B cell (primary cell): Measurements from ENCODE around the gene CPSF4L. TPM values are rescaled to one million over a fixed set of nuclear protein-coding genes. Genes with fewer than 3 reads are reported as not detected.
"Not testable (repeated sequence)": the region's sequence is repeated elsewhere in the genome, so short reads cannot be mapped to it uniquely, and the experiment has no call there.

Experiments
- ATAC-seq: fragments of 200-7000 bp; cut with Tn5 transposase; one replicate; pipeline ENCODE4 v1.10.0; 2021; ENCODE audit warnings: low read depth, mild to moderate bottlenecking, moderate number of reproducible peaks, moderate library complexity
- CTCF ChIA-PET: fragments of 350-600 bp; sonication (Branson Sonifier 250); formaldehyde crosslinking; loops from one replicate; lab custom pipeline; 2021; ENCODE audit warnings: antibody characterized with exemption, inconsistent platforms; lab: Charles Lee
- POLR2A ChIA-PET: fragments of 350-600 bp; sonication (Branson Sonifier 250); formaldehyde crosslinking; loops from one replicate; lab custom pipeline; 2021; ENCODE audit warnings: antibody characterized with exemption; lab: Charles Lee
- DNase-seq: peaks from one replicate; pipeline ENCODE4 v3.0.0; 2013
- H2AFZ ChIP-seq: 2 replicates; pipeline ENCODE4 v1.6.1; 2012; ENCODE audit warnings: mild to moderate bottlenecking, low read depth, low read length; ENCODE audit not compliant: insufficient read depth, poor library complexity, severe bottlenecking
- H3K27ac ChIP-seq, 2 donors: 1 replicate in 1 of 2; 2 replicates in 1 of 2; pipeline ENCODE4 v1.5.1; 2012 to 2013; ENCODE audit warnings: low read length in 2 of 2, mild to moderate bottlenecking in 2 of 2, moderate library complexity in 1 of 2
- H3K27me3 ChIP-seq, 4 experiments: fragments of 200-600 bp in 1 of 4; sonication (generic) in 1 of 4; replicated peaks in 1 of 4; 1 replicate in 2 of 4; 2 replicates in 2 of 4; pipeline versions ENCODE4 v1.6.1 to v1.7.0; 2013 to 2016; ENCODE audit warnings: low read length in 3 of 4, mild to moderate bottlenecking in 2 of 4, mixed read lengths in 1 of 4, moderate library complexity in 1 of 4; ENCODE audit not compliant: insufficient read depth in 4 of 4, control insufficient read depth in 3 of 4; ENCODE audit errors: control extremely low read depth in 1 of 4
- H3K36me3 ChIP-seq, 2 experiments: replicated peaks in 1 of 2; 1 replicate in 1 of 2; 2 replicates in 1 of 2; pipeline versions ENCODE4 v1.6.1 to v1.7.1; 2013; ENCODE audit warnings: low read length in 1 of 2; ENCODE audit not compliant: insufficient read depth in 2 of 2, control insufficient read depth in 1 of 2; ENCODE audit errors: control extremely low read depth in 1 of 2, extremely low read depth in 1 of 2
- H3K4me1 ChIP-seq, 2 donors: fragments of 200-600 bp in 1 of 2; sonication (generic) in 1 of 2; 1 replicate in 1 of 2; 2 replicates in 1 of 2; pipeline versions ENCODE4 v1.5.1 to v1.6.1; 2013 to 2017; ENCODE audit warnings: low read length in 2 of 2; ENCODE audit not compliant: control insufficient read depth in 2 of 2, insufficient read depth in 2 of 2
- H3K4me2 ChIP-seq: replicated peaks from 2 replicates; pipeline ENCODE3; 2012; ENCODE audit warnings: mild to moderate bottlenecking, low read depth, low read length; ENCODE audit not compliant: poor library complexity, severe bottlenecking
- H3K4me3 ChIP-seq, 5 experiments: fragments of 200-600 bp in 1 of 5; sonication (generic) in 1 of 5; 1 replicate in 3 of 5; 2 replicates in 2 of 5; pipeline versions ENCODE4 v1.5.1 to v1.7.0; 2011 to 2016; ENCODE audit warnings: low read length in 4 of 5, mild to moderate bottlenecking in 4 of 5, low read depth in 2 of 5, control low read depth in 1 of 5, moderate library complexity in 1 of 5; ENCODE audit not compliant: insufficient read depth in 1 of 5; ENCODE audit errors: control extremely low read depth in 1 of 5, extremely low read depth in 1 of 5
- H3K79me2 ChIP-seq: fragments of 200-600 bp; sonication (generic); one replicate; pipeline ENCODE4 v1.6.0; 2016; ENCODE audit warnings: low read length; ENCODE audit not compliant: control insufficient read depth, insufficient read depth
- H3K9ac ChIP-seq: fragments of 200-600 bp; sonication (generic); 2 replicates; pipeline ENCODE4 v1.6.1; 2017; ENCODE audit warnings: mild to moderate bottlenecking, low read length, moderate library complexity
- H3K9me3 ChIP-seq, 3 donors: one replicate each; pipeline versions ENCODE4 v1.6.1 to v1.7.1; 2013; ENCODE audit warnings: low read length in 2 of 3; ENCODE audit not compliant: control insufficient read depth in 2 of 3, insufficient read depth in 1 of 3; ENCODE audit errors: control extremely low read depth in 1 of 3
- H4K20me1 ChIP-seq: 2 replicates; pipeline ENCODE4 v1.6.0; 2012; ENCODE audit warnings: mild to moderate bottlenecking, low read length; ENCODE audit not compliant: insufficient read depth, control insufficient read depth, poor library complexity, severe bottlenecking
- H3K27ac Mint-ChIP-seq: one replicate; pipeline ENCODE4 v1.8.0; 2021; ENCODE audit warnings: mixed read lengths
- H3K27me3 Mint-ChIP-seq: one replicate; pipeline ENCODE4 v1.8.0; 2021; ENCODE audit warnings: mixed read lengths
- H3K4me1 Mint-ChIP-seq: one replicate; pipeline ENCODE4 v1.8.0; 2021; ENCODE audit warnings: mixed read lengths
- H3K4me3 Mint-ChIP-seq: one replicate; pipeline ENCODE4 v1.8.0; 2021; ENCODE audit warnings: mixed read lengths
- H3K9me3 Mint-ChIP-seq: one replicate; pipeline ENCODE4 v1.8.0; 2022; ENCODE audit warnings: mixed read lengths; ENCODE audit not compliant: insufficient read depth
- CTCF ChIP-seq: fragments of 200-600 bp; IDR thresholded peaks from one replicate; pipeline ENCODE4 v1.8.0; 2022; ENCODE audit warnings: antibody characterized with exemption, mild to moderate bottlenecking
- EZH2 ChIP-seq: IDR thresholded peaks from 2 replicates; pipeline ENCODE4 v1.6.1; 2012; ENCODE audit warnings: borderline replicate concordance, low read depth, mild to moderate bottlenecking, moderate library complexity, low read length; ENCODE audit not compliant: insufficient read depth, poor library complexity, severe bottlenecking
- WGBS: methylation state at CpG from one replicate; pipeline ENCODE4 v1.1.5; 2013; ENCODE audit warnings: missing lambda C conversion rate; ENCODE audit not compliant: insufficient coverage; 5-methylcytosine and 5-hydroxymethylcytosine counted together
- intact Hi-C: fragments of 100-400 bp; cut with micrococcal nuclease; formaldehyde crosslinking; loops from one replicate; pipeline ENCODE4 v1.10.0; 2022
- polyA plus RNA-seq: library from polyadenylated mRNA; depleted of rRNA; stranded (reverse); fragments of >200 nt; gene quantifications from 2 replicates; pipeline ENCODE4 v1.2.3, GENCODE V29; 2012
- total RNA-seq, 2 donors: library from RNA; stranded (reverse); fragments of 120-200 nt in 1 of 2; gene quantifications; 1 replicate in 1 of 2; 2 replicates in 1 of 2; pipeline versions ENCODE4 v1.2.3 to v1.2.4, GENCODE V29; 2013 to 2022

Gene CPSF4L
- total and polyA plus RNA-seq, 2 donors (not counting 1 experiment from before 2014, with no cell fraction given) = not detected

GRCh38 chr17:73265646-73266640 lies 4.3 kb upstream of the CPSF4L start:
- no peak for TF ChIP-seq CTCF
- no peak for TF ChIP-seq EZH2
- no peak overlapping the region for H3K27ac Mint-ChIP-seq

GRCh38 chr17:73264448-73264847 lies 2.8 kb upstream of the CPSF4L start:
- H3K9me3 ChIP-seq, H3K27me3 Mint-ChIP-seq, H2AFZ ChIP-seq, POLR2A ChIA-PET, intact Hi-C loops, H3K4me3 Mint-ChIP-seq, H3K27ac Mint-ChIP-seq, CTCF ChIA-PET, H3K4me1 ChIP-seq, DNase-seq, H3K4me2 ChIP-seq, H3K9ac ChIP-seq, H3K27me3 ChIP-seq, H3K4me1 Mint-ChIP-seq, H3K9me3 Mint-ChIP-seq, H3K27ac ChIP-seq, H3K79me2 ChIP-seq, H3K36me3 ChIP-seq, ATAC-seq, H4K20me1 ChIP-seq, H3K4me3 ChIP-seq: not testable (repeated sequence)
- 92% methylated on average over 2 of the region's 2 CpGs for whole genome bisulfite sequencing

More at GRCh38 chr17:73265646-73266640, 4.3 kb upstream of the CPSF4L start:
- H3K4me3 Mint-ChIP-seq = no peak overlapping the region
- no peak overlapping the region for H3K9ac ChIP-seq
- H3K36me3 ChIP-seq = no peaks in the 10 kb centered on the region
- H4K20me1 ChIP-seq = no peaks in the 10 kb centered on the region
- ChIA-PET POLR2A (interaction anchor here (0.7 kb wide), 1 partner anchor 98 kb away, joined by 11 read pairs; no protein-coding TSS in a partner anchor), CTCF (interaction anchor here (0.8 to 1.0 kb wide), 3 partner anchors 8 to 104 kb away, joined by 3 read pairs; no protein-coding TSS in a partner anchor)
- H3K9me3 ChIP-seq = peaks cover 0 to 5% (median 0%) of the 10 kb centered on the region in 3 donors
- H3K4me3 ChIP-seq = no peak overlapping the region
- H3K27ac ChIP-seq = no peak overlapping the region
- peaks cover 3% of the 10 kb centered on the region for H3K4me1 Mint-ChIP-seq
- intact Hi-C loops = no loop called here
- no peaks in the 10 kb centered on the region for H3K79me2 ChIP-seq
- H2AFZ ChIP-seq = no peak overlapping the region
- H3K27me3 ChIP-seq = no peaks in the 10 kb centered on the region
- H3K9me3 Mint-ChIP-seq = no peaks in the 10 kb centered on the region
- WGBS = 91% methylated on average over 21 of the region's 24 CpGs
- ATAC-seq (no peak), DNase-seq (no peak)
- H3K27me3 Mint-ChIP-seq = no peaks in the 10 kb centered on the region
- H3K4me2 ChIP-seq = no peak overlapping the region
- H3K4me1 ChIP-seq = peaks cover 0 to 3% of the 10 kb centered on the region in 2 donors
